HUES64 (cell line): ENCODE results near the gene POLDIP2.

Experiments used
- H3K27ac ChIP-seq: 2 replicates; pipeline ENCODE4 v1.7.0; 2013; ENCODE audit warnings: low read depth, low read length, inconsistent platforms
- H3K27me3 ChIP-seq: 2 replicates; pipeline ENCODE4 v1.6.1; 2013; ENCODE audit warnings: mild to moderate bottlenecking, low read length; ENCODE audit not compliant: insufficient read depth
- H3K36me3 ChIP-seq: 2 replicates; pipeline ENCODE4 v1.6.1; 2013; ENCODE audit warnings: mild to moderate bottlenecking, low read length; ENCODE audit not compliant: insufficient read depth
- H3K4me1 ChIP-seq: 2 replicates; pipeline ENCODE4 v1.6.1; 2013; ENCODE audit warnings: mild to moderate bottlenecking, low read length, moderate library complexity; ENCODE audit not compliant: insufficient read depth
- H3K4me3 ChIP-seq: 2 replicates; pipeline ENCODE4 v1.5.1; 2013; ENCODE audit warnings: mild to moderate bottlenecking, low read length, moderate library complexity
- H3K9ac ChIP-seq: 2 replicates; pipeline ENCODE4 v1.6.1; 2013; ENCODE audit warnings: mild to moderate bottlenecking, low read depth, low read length
- H3K9me3 ChIP-seq: 2 replicates; pipeline ENCODE4 v1.6.1; 2013; ENCODE audit warnings: low read depth, low read length; ENCODE audit not compliant: insufficient read depth
- WGBS: fragments of 150-250, 120-280 bp; methylation state at CpG from one replicate; pipeline ENCODE4 v1.1.7; 2013; ENCODE audit warnings: missing lambda C conversion rate; 5-methylcytosine and 5-hydroxymethylcytosine counted together

Gene POLDIP2

GRCh38 chr17:28388106-28388505 is 30.8 kb upstream of the POLDIP2 start:
- H3K4me1 ChIP-seq: no peaks in the 10 kb centered on the region
- H3K27me3 ChIP-seq: peaks cover 39% of the 10 kb centered on the region
- no peak overlapping the region for H3K27ac ChIP-seq
- no peaks in the 10 kb centered on the region for H3K9me3 ChIP-seq
- no peak overlapping the region for H3K9ac ChIP-seq
- H3K4me3 ChIP-seq: no peak overlapping the region
- no peaks in the 10 kb centered on the region for H3K36me3 ChIP-seq
- 93% methylated on average over 11 of the region's 11 CpGs for WGBS

GRCh38 chr17:28386391-28386790 is 29.1 kb upstream of the POLDIP2 start:
- H3K27ac ChIP-seq: no peak overlapping the region
- no peaks in the 10 kb centered on the region for H3K4me1 ChIP-seq
- H3K9ac ChIP-seq: no peak overlapping the region
- H3K36me3 ChIP-seq: no peaks in the 10 kb centered on the region
- H3K27me3 ChIP-seq: peaks cover 56% of the 10 kb centered on the region
- H3K9me3 ChIP-seq: no peaks in the 10 kb centered on the region
- no peak overlapping the region for H3K4me3 ChIP-seq

- WGBS: 76% methylated on average over 8 of the region's 8 CpGs
- peak overlapping the region; percentile 61; the same call in 1 of the 2 replicates for H3K4me3 ChIP-seq
- no peaks in the 10 kb centered on the region for H3K36me3 ChIP-seq
- H3K27me3 ChIP-seq: peaks cover 66% of the 10 kb centered on the region
- H3K27ac ChIP-seq: no peak overlapping the region
- H3K4me1 ChIP-seq: no peaks in the 10 kb centered on the region
- no peaks in the 10 kb centered on the region for H3K9me3 ChIP-seq
- H3K9ac ChIP-seq: no peak overlapping the region
Observed at GRCh38 chr17:28385406-28385805, 28.1 kb upstream of the POLDIP2 start.

GRCh38 chr17:28385037-28385400 is 27.7 kb upstream of the POLDIP2 start:
- no peaks in the 10 kb centered on the region for H3K9me3 ChIP-seq
- peak overlapping the region; percentile 61 for H3K4me3 ChIP-seq
- no peaks in the 10 kb centered on the region for H3K4me1 ChIP-seq
- WGBS: 14% methylated on average over 29 of the region's 29 CpGs
- no peak overlapping the region for H3K27ac ChIP-seq
- no peak overlapping the region for H3K9ac ChIP-seq
- H3K27me3 ChIP-seq: peaks cover 70% of the 10 kb centered on the region
- H3K36me3 ChIP-seq: no peaks in the 10 kb centered on the region

- Histone ChIP-seq H3K27me3 (peaks cover 76% of the 10 kb centered on the region), H3K4me3 (peak overlapping the region; percentile 61), H3K4me1 (no peaks in the 10 kb centered on the region), H3K27ac (no peak overlapping the region), H3K9me3 (no peaks in the 10 kb centered on the region), H3K9ac (no peak overlapping the region), H3K36me3 (no peaks in the 10 kb centered on the region)
- 3% methylated on average over 56 of the region's 56 CpGs for WGBS
Observed at GRCh38 chr17:28384281-28385036, 27.1 kb upstream of the POLDIP2 start.

- Histone ChIP-seq H3K9ac (peak overlapping the region; percentile 33; the same call in 1 of the 2 replicates), H3K27me3 (peaks cover 80% of the 10 kb centered on the region), H3K9me3 (no peaks in the 10 kb centered on the region), H3K4me1 (no peaks in the 10 kb centered on the region), H3K36me3 (no peaks in the 10 kb centered on the region), H3K27ac (no peak overlapping the region), H3K4me3 (peak overlapping the region; percentile 46)
- WGBS: 15% methylated on average over 72 of the region's 72 CpGs
Observed at GRCh38 chr17:28381141-28381825, 24.0 kb upstream of the POLDIP2 start.

GRCh38 chr17:28379814-28380801 is 22.8 kb upstream of the POLDIP2 start:
- Histone ChIP-seq H3K4me3 (no peak overlapping the region), H3K4me1 (no peaks in the 10 kb centered on the region), H3K9me3 (no peaks in the 10 kb centered on the region), H3K27ac (no peak overlapping the region), H3K9ac (no peak overlapping the region), H3K36me3 (no peaks in the 10 kb centered on the region), H3K27me3 (peaks cover 72% of the 10 kb centered on the region)
- WGBS: 86% methylated on average over 10 of the region's 10 CpGs

- Histone ChIP-seq H3K36me3 (no peaks in the 10 kb centered on the region), H3K9ac (no peak overlapping the region), H3K4me3 (peak overlapping the region; percentile 79), H3K27ac (no peak overlapping the region), H3K9me3 (no peaks in the 10 kb centered on the region), H3K27me3 (peaks cover 43% of the 10 kb centered on the region), H3K4me1 (peaks cover 14% of the 10 kb centered on the region)
- WGBS: 88% methylated on average over 6 of the region's 6 CpGs
Observed at GRCh38 chr17:28372945-28373274, 15.6 kb upstream of the POLDIP2 start.

GRCh38 chr17:28372203-28372944 is 15.0 kb upstream of the POLDIP2 start:
- WGBS: 12% methylated on average over 52 of the region's 53 CpGs
- H3K4me3 ChIP-seq: peak overlapping the region; percentile 79
- H3K27me3 ChIP-seq: peaks cover 43% of the 10 kb centered on the region
- no peaks in the 10 kb centered on the region for H3K9me3 ChIP-seq
- peak overlapping the region; percentile 42 for H3K9ac ChIP-seq
- peaks cover 14% of the 10 kb centered on the region for H3K4me1 ChIP-seq
- H3K27ac ChIP-seq: no peak overlapping the region
- no peaks in the 10 kb centered on the region for H3K36me3 ChIP-seq

- Histone ChIP-seq H3K4me1 (peaks cover 14% of the 10 kb centered on the region), H3K27ac (peak within 1 kb of the TSS; percentile 76; the same call in 1 of the 2 replicates), H3K9me3 (no peaks in the 10 kb centered on the region), H3K4me3 (peak within 1 kb of the TSS; percentile 79), H3K36me3 (no peaks in the 10 kb centered on the region), H3K27me3 (peaks cover 38% of the 10 kb centered on the region), H3K9ac (peak within 1 kb of the TSS; percentile 42)
- WGBS: under 1% methylated on average over 77 of the region's 80 CpGs
Observed at GRCh38 chr17:28371245-28372202, 14.2 kb upstream of the POLDIP2 start, which contains the start of gene SARM1. Gene SARM1, plus strand, starts transcription at chr17:28371694. Its CDS starts 339 bp downstream, at chr17:28372033.
